A549 (cell line): Measurements from ENCODE around the gene TMEM125. TPM values are rescaled to one million over a fixed set of nuclear protein-coding genes. Genes with fewer than 3 reads are reported as not detected.

Experiments
- ATAC-seq, 2 experiments: fragments of 200-7000 bp in 1 of 2; fragments of >200 bp in 1 of 2; cut with Nextera tagmentation in 1 of 2; cut with Tn5 transposase in 1 of 2; 3 replicates each; pipeline versions ENCODE4 v1.8.0 to v1.9.1; 2018 to 2020; ENCODE audit warnings: mild to moderate bottlenecking in 1 of 2, moderate library complexity in 1 of 2
- CTCF ChIA-PET: fragments of 300-600 bp; sonication (Branson Sonifier 250); formaldehyde crosslinking; extraction: SDS; loops from one replicate; lab custom pipeline; 2021; ENCODE audit warnings: antibody characterized with exemption, inconsistent platforms; lab: Yijun Ruan, JAX
- POLR2A ChIA-PET: fragments of 350-600 bp; formaldehyde crosslinking; extraction: SDS; loops from one replicate; lab custom pipeline; 2021; ENCODE audit warnings: antibody characterized with exemption, inconsistent platforms; lab: Yijun Ruan, JAX
- DNase-seq, 2 experiments: peaks; one replicate each; pipeline versions ENCODE4 v3.0.0 to v3.0.0-alpha.2; 2011 to 2016; ENCODE audit warnings: low read depth in 1 of 2, low spot score in 1 of 2
- FAIRE-seq: peaks from 2 replicates; lab custom pipeline; 2011; peaks lifted over from hg19 to GRCh38; lab: Jason Lieb, UNC
- H3K27ac ChIP-seq, 2 experiments: fragments of >200 bp; sonication (Bioruptor Twin); formaldehyde crosslinking; 3 replicates each; pipeline ENCODE4 v1.5.1; 2016 to 2017
- H3K4me1 ChIP-seq: fragments of >200 bp; sonication (Bioruptor Twin); formaldehyde crosslinking; 3 replicates; pipeline ENCODE4 v1.6.1; 2016
- H3K4me2 ChIP-seq: fragments of >200 bp; sonication (Bioruptor Twin); formaldehyde crosslinking; 3 replicates; pipeline ENCODE4 v1.6.1; 2016
- H3K4me3 ChIP-seq: fragments of >200 bp; sonication (Bioruptor Twin); formaldehyde crosslinking; 3 replicates; pipeline ENCODE4 v1.5.1; 2016
- H3K9me3 ChIP-seq: fragments of >200 bp; sonication (Bioruptor Twin); formaldehyde crosslinking; 3 replicates; pipeline ENCODE4 v1.6.1; 2016
- BHLHE40 ChIP-seq: IDR thresholded peaks from 2 replicates; pipeline ENCODE4 v1.6.1; 2012; ENCODE audit warnings: low read depth, low read length, inconsistent platforms
- FOSB ChIP-seq: fragments of 250-450 bp; sonication (Bioruptor Pico); IDR thresholded peaks from 2 replicates; pipeline ENCODE4 v1.5.0; 2020; ENCODE audit warnings: mild to moderate bottlenecking, moderate library complexity
- FOSL2 ChIP-seq, 2 experiments: fragments of 450-650 bp in 1 of 2; fragments of >200 bp in 1 of 2; sonication (Bioruptor Twin) in 1 of 2; formaldehyde crosslinking; IDR thresholded peaks; 2 replicates each; pipeline versions ENCODE4 v1.5.0 to v1.6.1; 2016 to 2020; ENCODE audit warnings: mild to moderate bottlenecking in 1 of 2, moderate library complexity in 1 of 2
- HEYL ChIP-seq: fragments of 250-450 bp; sonication (Bioruptor Pico); IDR thresholded peaks from 2 replicates; pipeline ENCODE4 v1.8.0; 2021; ENCODE audit warnings: mild to moderate bottlenecking, moderate library complexity
- HOXA7 ChIP-seq: fragments of 250-450 bp; sonication (Bioruptor Pico); IDR thresholded peaks from 2 replicates; pipeline ENCODE4 v1.5.0; 2020; ENCODE audit warnings: mild to moderate bottlenecking, moderate library complexity
- HOXB13 ChIP-seq: fragments of 250-450 bp; sonication (Bioruptor Pico); IDR thresholded peaks from 2 replicates; pipeline ENCODE4 v1.5.0; 2020; ENCODE audit warnings: low read depth, mild to moderate bottlenecking, moderate library complexity
- JUNB ChIP-seq: fragments of >200 bp; sonication (Bioruptor Twin); formaldehyde crosslinking; IDR thresholded peaks from 2 replicates; pipeline ENCODE4 v1.6.1; 2016
- KDM5A ChIP-seq: fragments of 200-600 bp; sonication (generic); IDR thresholded peaks from 2 replicates; pipeline ENCODE4 v1.6.1; 2016; ENCODE audit warnings: antibody characterized with exemption, mild to moderate bottlenecking
- NFE2L2 ChIP-seq: fragments of 150-350 bp; conservative IDR thresholded peaks from 2 replicates; pipeline ENCODE4 v1.6.1; 2014; ENCODE audit warnings: low read length
- NR3C1 ChIP-seq: fragments of >200 bp; sonication (Bioruptor Twin); formaldehyde crosslinking; IDR thresholded peaks from 3 replicates; pipeline ENCODE4 v1.6.1; 2017
- PHF8 ChIP-seq: fragments of 200-600 bp; sonication (generic); IDR thresholded peaks from 2 replicates; pipeline ENCODE4 v1.6.1; 2016; ENCODE audit warnings: low read depth, mild to moderate bottlenecking, antibody characterized with exemption, moderate library complexity, borderline replicate concordance
- SREBF2 ChIP-seq: fragments of 450-650 bp; IDR thresholded peaks from 2 replicates; pipeline ENCODE4 v1.6.1; 2014; ENCODE audit warnings: mild to moderate bottlenecking, moderate library complexity
- TP53 ChIP-seq: fragments of 250-450 bp; sonication (Bioruptor Pico); IDR thresholded peaks from 2 replicates; pipeline ENCODE4 v1.5.0; 2021; ENCODE audit warnings: mild to moderate bottlenecking, moderate library complexity
- ZSCAN20 ChIP-seq: fragments of 250-450 bp; sonication (Bioruptor Pico); IDR thresholded peaks from 2 replicates; pipeline ENCODE4 v1.8.0; 2022; ENCODE audit warnings: mild to moderate bottlenecking, moderate library complexity
- WGBS: methylation state at CpG from one replicate; pipeline ENCODE4 v1.1.6; 2017; ENCODE audit errors: missing lambda C conversion rate; 5-methylcytosine and 5-hydroxymethylcytosine counted together
- polyA plus RNA-seq, 4 experiments: library from polyadenylated mRNA; depleted of rRNA in 3 of 4; stranded (reverse); fragments of >200 nt; fragmentation: RNase III in 1 of 4; extraction: RNeasy Plus Mini Kit Qiagen cat#74134 plus additional on column Dnase treatment in 1 of 4; gene quantifications; 2 replicates in 3 of 4; 3 replicates in 1 of 4; pipeline ENCODE4 v1.2.3, GENCODE V29; 2011 to 2017
- TF ChIP-seq, protein P1 (sequence below): fragments of 250-450 bp; sonication (Bioruptor Pico); IDR thresholded peaks from 2 replicates; pipeline ENCODE4 v1.5.0; 2021; ENCODE audit warnings: mild to moderate bottlenecking, moderate library complexity, borderline replicate concordance
- TF ChIP-seq, protein P2 (sequence below): fragments of >200 bp; sonication (Bioruptor Twin); formaldehyde crosslinking; IDR thresholded peaks from 2 replicates; pipeline ENCODE4 v1.6.1; 2016
- TF ChIP-seq, protein P3 (sequence below): fragments of >200 bp; sonication (Bioruptor Twin); formaldehyde crosslinking; IDR thresholded peaks from 3 replicates; pipeline ENCODE4 v1.5.1; 2016
- TF ChIP-seq, protein P4 (sequence below): IDR thresholded peaks from 2 replicates; pipeline ENCODE4 v1.6.1; 2012
- TF ChIP-seq, protein P5 (sequence below): IDR thresholded peaks from 2 replicates; pipeline ENCODE4 v1.6.1; 2012; ENCODE audit warnings: low read depth, borderline replicate concordance
- TF ChIP-seq, protein P6 (sequence below): IDR thresholded peaks from 2 replicates; pipeline ENCODE4 v1.6.1; 2012

The TMEM125 gene
- polyA plus RNA-seq, 2 of the 4 experiments (the other 2 are of a cell fraction) = not detected

DNA sequence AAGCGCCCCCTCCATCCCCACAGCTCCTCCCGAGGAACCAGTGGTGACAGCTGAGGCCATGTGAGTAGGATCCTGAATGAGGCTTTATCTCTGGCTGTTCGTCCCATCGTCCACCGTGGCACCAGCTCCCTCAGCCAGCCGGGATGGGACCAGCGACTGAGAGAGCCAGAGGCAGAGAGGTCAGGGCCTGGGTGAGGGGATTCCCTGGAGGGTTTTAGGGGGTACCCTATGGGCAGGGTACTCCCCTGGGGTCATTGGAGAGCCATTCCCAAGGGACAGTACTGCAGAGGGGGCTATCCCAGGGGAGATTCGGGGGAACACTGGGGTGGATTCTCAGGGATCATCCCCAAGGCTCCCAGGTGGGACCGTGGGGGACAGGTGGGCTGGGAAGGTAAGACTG is 2.4 kb downstream of the TMEM125 start (continued):
- TF ChIP-seq, protein P1, sequence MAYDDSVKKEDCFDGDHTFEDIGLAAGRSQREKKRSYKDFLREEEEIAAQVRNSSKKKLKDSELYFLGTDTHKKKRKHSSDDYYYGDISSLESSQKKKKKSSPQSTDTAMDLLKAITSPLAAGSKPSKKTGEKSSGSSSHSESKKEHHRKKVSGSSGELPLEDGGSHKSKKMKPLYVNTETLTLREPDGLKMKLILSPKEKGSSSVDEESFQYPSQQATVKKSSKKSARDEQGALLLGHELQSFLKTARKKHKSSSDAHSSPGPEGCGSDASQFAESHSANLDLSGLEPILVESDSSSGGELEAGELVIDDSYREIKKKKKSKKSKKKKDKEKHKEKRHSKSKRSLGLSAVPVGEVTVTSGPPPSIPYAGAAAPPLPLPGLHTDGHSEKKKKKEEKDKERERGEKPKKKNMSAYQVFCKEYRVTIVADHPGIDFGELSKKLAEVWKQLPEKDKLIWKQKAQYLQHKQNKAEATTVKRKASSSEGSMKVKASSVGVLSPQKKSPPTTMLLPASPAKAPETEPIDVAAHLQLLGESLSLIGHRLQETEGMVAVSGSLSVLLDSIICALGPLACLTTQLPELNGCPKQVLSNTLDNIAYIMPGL (CRISPR knock-in tag) = no peak
- TF ChIP-seq, all 56 proteins: peak for 0

DNA sequence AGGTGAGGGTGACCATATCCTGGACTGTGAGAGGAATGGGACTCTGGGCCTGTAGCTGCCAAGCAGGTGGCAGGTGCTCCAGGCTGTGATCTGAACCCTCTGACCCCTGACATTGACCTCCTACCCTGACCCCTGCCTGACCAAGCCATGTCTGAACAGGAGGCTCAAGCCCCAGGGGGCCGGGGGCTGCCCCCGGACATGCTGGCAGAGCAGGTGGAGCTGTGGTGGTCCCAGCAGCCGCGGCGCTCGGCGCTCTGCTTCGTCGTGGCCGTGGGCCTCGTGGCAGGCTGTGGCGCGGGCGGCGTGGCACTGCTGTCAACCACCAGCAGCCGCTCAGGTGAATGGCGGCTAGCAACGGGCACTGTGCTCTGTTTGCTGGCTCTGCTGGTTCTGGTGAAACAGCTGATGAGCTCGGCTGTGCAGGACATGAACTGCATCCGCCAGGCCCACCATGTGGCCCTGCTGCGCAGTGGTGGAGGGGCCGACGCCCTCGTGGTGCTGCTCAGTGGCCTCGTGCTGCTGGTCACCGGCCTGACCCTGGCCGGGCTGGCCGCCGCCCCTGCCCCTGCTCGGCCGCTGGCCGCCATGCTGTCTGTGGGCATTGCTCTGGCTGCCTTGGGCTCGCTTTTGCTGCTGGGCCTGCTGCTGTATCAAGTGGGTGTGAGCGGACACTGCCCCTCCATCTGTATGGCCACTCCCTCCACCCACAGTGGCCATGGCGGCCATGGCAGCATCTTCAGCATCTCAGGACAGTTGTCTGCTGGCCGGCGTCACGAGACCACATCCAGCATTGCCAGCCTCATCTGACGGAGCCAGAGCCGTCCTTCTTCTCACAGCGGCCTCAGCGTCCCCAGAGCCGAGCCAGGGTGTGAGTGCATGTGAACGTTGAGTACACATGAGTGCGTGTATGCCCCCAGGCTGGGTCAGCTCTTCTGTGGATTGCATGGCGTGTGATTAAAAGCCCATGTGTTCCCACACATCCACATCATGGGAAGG is 3.1 kb downstream of the TMEM125 start:
- no peak for FAIRE-seq
- TF ChIP-seq, protein P1 (CRISPR knock-in tag) = no peak
- no peak for TF ChIP-seq HOXA7 (CRISPR knock-in tag)
- H3K4me1 ChIP-seq = no peaks in the 10 kb centered on the region
- DNase-seq = no peak
- ChIA-PET CTCF (interaction anchor here (0.6 to 1.4 kb wide), 2 partner anchors 10 to 298 kb away, joined by 3 to 4 read pairs; no protein-coding TSS in a partner anchor), POLR2A (no interaction called here)
- H3K9me3 ChIP-seq = no peaks in the 10 kb centered on the region
- H3K4me3 ChIP-seq = no peak overlapping the region
- WGBS = 96% methylated on average over 21 of the region's 46 CpGs
- H3K4me2 ChIP-seq = no peak overlapping the region
- H3K27ac ChIP-seq = no peak overlapping the region
- ATAC-seq = no peak

DNA sequence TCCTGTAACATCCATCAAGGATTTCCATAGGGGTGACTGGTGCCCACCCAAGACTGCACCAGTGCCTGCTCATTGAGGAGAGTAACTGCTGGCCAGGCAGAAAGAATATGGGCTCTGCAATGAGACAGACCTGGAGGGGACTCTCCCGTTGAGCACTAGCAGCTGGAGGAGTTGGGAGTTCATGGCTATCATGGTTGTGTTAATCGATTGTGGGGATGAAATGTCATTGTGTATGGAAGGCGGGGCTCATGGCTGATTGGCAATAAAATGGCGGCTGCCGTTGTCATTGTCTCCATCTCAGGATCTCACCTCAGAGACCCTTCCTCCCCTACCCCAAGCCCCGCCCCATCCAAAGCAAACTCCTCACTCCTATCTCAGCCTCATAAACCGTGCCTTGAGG is 3.9 kb downstream of the TMEM125 start:
- ChIA-PET POLR2A (no interaction called here), CTCF (no interaction called here)
- Histone ChIP-seq H3K9me3 (no peaks in the 10 kb centered on the region), H3K4me1 (no peaks in the 10 kb centered on the region), H3K4me2 (no peak overlapping the region), H3K4me3 (no peak overlapping the region), H3K27ac (no peak overlapping the region)
- ATAC-seq (no peak), FAIRE-seq (no peak), DNase-seq (no peak)
- TF ChIP-seq, protein P2, sequence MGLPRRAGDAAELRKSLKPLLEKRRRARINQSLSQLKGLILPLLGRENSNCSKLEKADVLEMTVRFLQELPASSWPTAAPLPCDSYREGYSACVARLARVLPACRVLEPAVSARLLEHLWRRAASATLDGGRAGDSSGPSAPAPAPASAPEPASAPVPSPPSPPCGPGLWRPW = no peak
- TF ChIP-seq NR3C1 (no peak), BHLHE40 (no peak), SREBF2 (no peak), NFE2L2 (no peak), JUNB (no peak), KDM5A (no peak)
- 94% methylated on average over 5 of the region's 7 CpGs for WGBS

DNA sequence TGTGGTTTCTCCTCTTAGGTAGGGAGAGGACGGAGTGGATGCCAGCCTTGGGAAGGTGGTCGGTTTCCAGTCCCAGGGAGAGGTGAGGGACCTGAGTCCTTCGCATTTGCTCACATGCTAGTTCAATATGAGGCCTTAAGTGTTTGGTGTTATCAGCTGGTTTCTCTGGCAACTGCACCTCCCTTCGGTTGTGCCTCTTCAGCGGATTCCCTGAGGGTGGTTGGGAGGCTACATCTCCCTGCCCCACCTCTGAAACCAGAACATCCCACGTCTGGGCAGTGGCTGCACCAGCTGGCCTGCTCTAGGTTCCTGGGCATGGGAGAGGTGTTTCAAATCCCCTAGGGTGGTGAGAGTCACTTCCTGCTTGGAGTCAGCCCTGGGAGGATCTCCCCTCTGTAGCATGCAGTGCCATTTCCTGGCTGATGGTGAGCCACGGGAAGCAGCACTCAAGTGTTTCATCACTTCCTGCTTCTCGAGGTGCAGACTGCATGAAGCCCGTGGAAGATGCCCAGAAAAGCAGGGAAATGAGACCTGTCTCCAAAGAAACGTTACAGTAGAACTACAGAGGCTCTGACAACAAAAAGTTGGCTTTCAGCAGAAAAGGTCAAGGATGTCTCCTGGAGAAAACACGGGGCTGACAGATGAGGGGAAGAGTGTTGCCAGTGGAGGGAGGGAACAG is 4.5 kb downstream of the TMEM125 start:
- ChIA-PET POLR2A (no interaction called here), CTCF (no interaction called here)
- no peaks in the 10 kb centered on the region for H3K4me1 ChIP-seq
- 53% methylated on average over 8 of the region's 11 CpGs for WGBS
- DNase-seq (peak in 1 of 2 experiments; percentile 17), ATAC-seq (peak in 1 of 2 experiments; percentile 46; a peak in 2 of 6 replicates), FAIRE-seq (no peak)
- no peak overlapping the region for H3K4me2 ChIP-seq
- H3K9me3 ChIP-seq = no peaks in the 10 kb centered on the region
- no peak overlapping the region for H3K4me3 ChIP-seq
- no peak overlapping the region for H3K27ac ChIP-seq
- TF ChIP-seq FOSL2 (IDR thresholded peaks at IDR 0.05) (no peak), FOSL2 (CRISPR knock-in tag; IDR thresholded peaks at IDR 0.05) (no peak), HOXA7 (CRISPR knock-in tag) (no peak), ZSCAN20 (no peak), HEYL (CRISPR knock-in tag) (no peak), PHF8 (no peak), HOXB13 (CRISPR knock-in tag) (no peak), TP53 (CRISPR knock-in tag) (no peak), FOSB (no peak)
- TF ChIP-seq, protein P3, sequence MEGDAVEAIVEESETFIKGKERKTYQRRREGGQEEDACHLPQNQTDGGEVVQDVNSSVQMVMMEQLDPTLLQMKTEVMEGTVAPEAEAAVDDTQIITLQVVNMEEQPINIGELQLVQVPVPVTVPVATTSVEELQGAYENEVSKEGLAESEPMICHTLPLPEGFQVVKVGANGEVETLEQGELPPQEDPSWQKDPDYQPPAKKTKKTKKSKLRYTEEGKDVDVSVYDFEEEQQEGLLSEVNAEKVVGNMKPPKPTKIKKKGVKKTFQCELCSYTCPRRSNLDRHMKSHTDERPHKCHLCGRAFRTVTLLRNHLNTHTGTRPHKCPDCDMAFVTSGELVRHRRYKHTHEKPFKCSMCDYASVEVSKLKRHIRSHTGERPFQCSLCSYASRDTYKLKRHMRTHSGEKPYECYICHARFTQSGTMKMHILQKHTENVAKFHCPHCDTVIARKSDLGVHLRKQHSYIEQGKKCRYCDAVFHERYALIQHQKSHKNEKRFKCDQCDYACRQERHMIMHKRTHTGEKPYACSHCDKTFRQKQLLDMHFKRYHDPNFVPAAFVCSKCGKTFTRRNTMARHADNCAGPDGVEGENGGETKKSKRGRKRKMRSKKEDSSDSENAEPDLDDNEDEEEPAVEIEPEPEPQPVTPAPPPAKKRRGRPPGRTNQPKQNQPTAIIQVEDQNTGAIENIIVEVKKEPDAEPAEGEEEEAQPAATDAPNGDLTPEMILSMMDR = no peak
- TF ChIP-seq, protein P4, sequence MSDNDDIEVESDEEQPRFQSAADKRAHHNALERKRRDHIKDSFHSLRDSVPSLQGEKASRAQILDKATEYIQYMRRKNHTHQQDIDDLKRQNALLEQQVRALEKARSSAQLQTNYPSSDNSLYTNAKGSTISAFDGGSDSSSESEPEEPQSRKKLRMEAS = no peak
- TF ChIP-seq, protein P5, sequence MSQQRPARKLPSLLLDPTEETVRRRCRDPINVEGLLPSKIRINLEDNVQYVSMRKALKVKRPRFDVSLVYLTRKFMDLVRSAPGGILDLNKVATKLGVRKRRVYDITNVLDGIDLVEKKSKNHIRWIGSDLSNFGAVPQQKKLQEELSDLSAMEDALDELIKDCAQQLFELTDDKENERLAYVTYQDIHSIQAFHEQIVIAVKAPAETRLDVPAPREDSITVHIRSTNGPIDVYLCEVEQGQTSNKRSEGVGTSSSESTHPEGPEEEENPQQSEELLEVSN = no peak
- TF ChIP-seq, protein P6, sequence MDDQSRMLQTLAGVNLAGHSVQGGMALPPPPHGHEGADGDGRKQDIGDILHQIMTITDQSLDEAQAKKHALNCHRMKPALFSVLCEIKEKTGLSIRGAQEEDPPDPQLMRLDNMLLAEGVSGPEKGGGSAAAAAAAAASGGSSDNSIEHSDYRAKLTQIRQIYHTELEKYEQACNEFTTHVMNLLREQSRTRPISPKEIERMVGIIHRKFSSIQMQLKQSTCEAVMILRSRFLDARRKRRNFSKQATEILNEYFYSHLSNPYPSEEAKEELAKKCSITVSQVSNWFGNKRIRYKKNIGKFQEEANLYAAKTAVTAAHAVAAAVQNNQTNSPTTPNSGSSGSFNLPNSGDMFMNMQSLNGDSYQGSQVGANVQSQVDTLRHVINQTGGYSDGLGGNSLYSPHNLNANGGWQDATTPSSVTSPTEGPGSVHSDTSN = no peak
